Measurements from ENCODE around the gene MMP24. TPM values are rescaled to one million over a fixed set of nuclear protein-coding genes. Genes with fewer than 3 reads are reported as not detected.

Gene MMP24
- 23.8 to 34.6 TPM (median 31.0 TPM) in 5 replicates for total RNA-seq (2022; extraction: Qiagen RNA extraction; ENCODE audit: low read depth)

GRCh38 chr20:35226126-35226883, at the start of gene MMP24:
Gene MMP24 (plus strand): TSS chr20:35226690. CDS start chr20:35226739, 49 bp downstream.

GRCh38 chr20:35277531-35278395, 51.3 kb downstream of the MMP24 start, which contains the start of gene MMP24OS:
Gene MMP24OS (minus strand): TSS chr20:35278122. CDS start chr20:35277929, 193 bp downstream.

GRCh38 chr20:35284267-35284991, 57.9 kb downstream of the MMP24 start, which contains the start of gene EIF6:
Gene EIF6 (minus strand): TSS chr20:35284772. CDS start chr20:35284487, 285 bp downstream.

DNA sequence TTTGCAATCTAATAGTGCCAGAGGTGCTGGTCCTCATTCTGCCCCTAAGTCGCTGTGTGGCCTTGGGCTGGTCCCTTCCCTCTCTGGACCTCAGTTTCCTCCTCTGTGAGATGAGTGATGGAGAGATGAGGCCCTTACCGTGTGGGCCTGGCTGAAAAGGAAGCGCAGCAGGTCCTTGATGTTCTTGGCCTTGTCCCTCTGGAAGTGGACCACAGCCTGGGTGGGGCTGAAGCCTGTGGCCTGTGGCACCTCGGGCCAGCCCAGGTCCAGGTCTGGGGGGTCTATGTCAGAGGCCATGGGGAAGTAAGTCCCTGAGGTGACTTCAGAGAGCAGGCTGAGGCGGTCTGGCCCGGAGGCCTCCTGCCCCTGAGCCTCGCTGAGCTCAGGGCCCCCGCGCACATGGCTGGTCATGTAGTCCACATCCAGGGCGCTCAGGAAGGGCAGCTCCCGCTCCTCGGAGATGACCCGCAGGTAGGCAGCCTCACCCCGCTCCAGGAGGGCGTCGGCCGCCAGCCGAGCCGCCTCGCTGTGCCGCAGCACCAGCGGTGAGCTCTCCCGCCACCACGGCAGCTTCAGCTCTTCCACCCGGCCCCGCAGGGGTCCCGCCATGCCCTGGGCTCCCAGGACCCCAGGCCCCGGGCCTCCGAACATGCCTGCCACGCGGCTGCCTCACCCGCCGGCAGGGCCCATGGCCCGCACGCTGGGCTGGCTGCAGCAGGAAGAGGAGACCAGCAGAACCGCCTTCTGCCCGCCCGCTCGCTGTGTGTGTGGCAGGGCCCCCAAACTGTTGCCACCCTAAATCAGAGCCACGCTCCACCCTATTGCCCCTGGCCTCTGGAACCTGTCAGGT, 65.4 kb downstream of the MMP24 start, which contains the start of gene FAM83C:
Gene FAM83C (minus strand): TSS at position 772 of the 850 bp plus-strand sequence. CDS start 121 bp downstream, at position 651.

Other genes starting within 250 kb of the MMP24 start
- gene TRPC4AP, start 133.9 kb upstream of the MMP24 start, total RNA-seq (2022; extraction: Qiagen RNA extraction; ENCODE audit: low read depth) = 57.0 to 62.5 TPM (median 60.6 TPM) in 5 replicates
- gene EDEM2, start 79.4 kb upstream of the MMP24 start, total RNA-seq (2022; extraction: Qiagen RNA extraction; ENCODE audit: low read depth) = 45.7 to 58.4 TPM (median 54.9 TPM) in 5 replicates
- 106 to 153 TPM (median 145 TPM) in 5 replicates for gene PROCR, start 54.6 kb upstream of the MMP24 start, total RNA-seq (2022; extraction: Qiagen RNA extraction; ENCODE audit: low read depth)
- gene MMP24OS, start 51.4 kb downstream of the MMP24 start, total RNA-seq (2022; extraction: Qiagen RNA extraction; ENCODE audit: low read depth) = 56.9 to 98.0 TPM (median 82.6 TPM) in 5 replicates
- gene EIF6, start 58.1 kb downstream of the MMP24 start, total RNA-seq (2022; extraction: Qiagen RNA extraction; ENCODE audit: low read depth) = 409 to 463 TPM (median 412 TPM) in 5 replicates
- 0.06 to 0.14 TPM (median 0.08 TPM) in 5 replicates for gene FAM83C, start 65.7 kb downstream of the MMP24 start, total RNA-seq (2022; extraction: Qiagen RNA extraction; ENCODE audit: low read depth)
- gene UQCC1, start 185.3 kb downstream of the MMP24 start, total RNA-seq (2022; extraction: Qiagen RNA extraction; ENCODE audit: low read depth) = 31.2 to 38.9 TPM (median 33.4 TPM) in 5 replicates
- 0.06 TPM in 1 of 5 replicates, not detected in the others for gene GDF5, start 211.5 kb downstream of the MMP24 start, total RNA-seq (2022; extraction: Qiagen RNA extraction; ENCODE audit: low read depth)
- 20.9 to 29.5 TPM (median 22.8 TPM) in 5 replicates for gene CEP250, start 228.9 kb downstream of the MMP24 start, total RNA-seq (2022; extraction: Qiagen RNA extraction; ENCODE audit: low read depth)

All from A549 treated with GW870086 at 1 μM for 4 hours (cell line).